ENCODE data around the gene TMF1.

- TF ChIP-seq POLR2A (IDR thresholded peaks at IDR 0.05; ENCODE audit: low read length) (no peak), GATA1 (IDR thresholded peaks at IDR 0.05; ENCODE audit: low read depth, low read length) (no peak)
Observed at GRCh38 chr3:69066121-69066520, 14.0 kb upstream of the TMF1 start.
